Suppressor macrophage treated with lipopolysaccharide for 4 hours (primary cell): ENCODE measurements around the gene CDK11B.
"Not testable (repeated sequence)": the region's sequence is repeated elsewhere in the genome, so short reads cannot be mapped to it uniquely, and the experiment has no call there.

ENCODE experiments used
- DNase-seq: peaks from one replicate; pipeline ENCODE4 v3.0.0-alpha.2; 2020

CDK11B gene

GRCh38 chr1:1680912-1681273 lies 22.1 kb upstream of the CDK11B start:
- DNase-seq: no peak

- DNase-seq: no peak
Measured at GRCh38 chr1:1680031-1680911, 21.5 kb upstream of the CDK11B start.

- DNase-seq: peak; percentile 2
Measured at GRCh38 chr1:1678581-1679380, 20.0 kb upstream of the CDK11B start.

GRCh38 chr1:1677718-1678580 lies 19.1 kb upstream of the CDK11B start:
- DNase-seq: no peak

- DNase-seq: not testable (repeated sequence)
Measured at GRCh38 chr1:1676087-1676486, 17.3 kb upstream of the CDK11B start.

- not testable (repeated sequence) for DNase-seq
Measured at GRCh38 chr1:1675218-1675617, 16.4 kb upstream of the CDK11B start.

GRCh38 chr1:1674806-1675205 lies 16.0 kb upstream of the CDK11B start:
- DNase-seq: not testable (repeated sequence)

- DNase-seq: no peak
Measured at GRCh38 chr1:1672181-1672965, 13.6 kb upstream of the CDK11B start.

- no peak for DNase-seq
Measured at GRCh38 chr1:1671365-1672119, 12.7 kb upstream of the CDK11B start.

GRCh38 chr1:1670866-1671265 lies 12.1 kb upstream of the CDK11B start:
- DNase-seq: no peak

- DNase-seq: no peak
Measured at GRCh38 chr1:1669468-1670440, 10.9 kb upstream of the CDK11B start.

- DNase-seq: no peak
Measured at GRCh38 chr1:1666526-1666925, 7.7 kb upstream of the CDK11B start.

GRCh38 chr1:1665815-1666251 lies 7.0 kb upstream of the CDK11B start:
- DNase-seq: peak; percentile 39

GRCh38 chr1:1664941-1665814 lies 6.4 kb upstream of the CDK11B start:
- DNase-seq: no peak

GRCh38 chr1:1664318-1664717 lies 5.5 kb upstream of the CDK11B start:
- not testable (repeated sequence) for DNase-seq

GRCh38 chr1:1662830-1663560 lies 4.2 kb upstream of the CDK11B start:
- DNase-seq: not testable (repeated sequence)

- DNase-seq: not testable (repeated sequence)
Measured at GRCh38 chr1:1662392-1662791, 3.6 kb upstream of the CDK11B start.

GRCh38 chr1:1648265-1648664 lies 10.5 kb downstream of the CDK11B start:
- DNase-seq: not testable (repeated sequence)
